B cell (primary cell): ENCODE measurements around the gene CDC42SE2. TPM values are rescaled to one million over a fixed set of nuclear protein-coding genes. Genes with fewer than 3 reads are reported as not detected.

ENCODE experiments used
- ATAC-seq: fragments of 200-7000 bp; cut with Tn5 transposase; one replicate; pipeline ENCODE4 v1.10.0; 2021; ENCODE audit warnings: low read depth, mild to moderate bottlenecking, moderate number of reproducible peaks, moderate library complexity
- CTCF ChIA-PET: fragments of 350-600 bp; sonication (Branson Sonifier 250); formaldehyde crosslinking; loops from one replicate; lab custom pipeline; 2021; ENCODE audit warnings: antibody characterized with exemption, inconsistent platforms; lab: Charles Lee
- POLR2A ChIA-PET: fragments of 350-600 bp; sonication (Branson Sonifier 250); formaldehyde crosslinking; loops from one replicate; lab custom pipeline; 2021; ENCODE audit warnings: antibody characterized with exemption; lab: Charles Lee
- DNase-seq: peaks from one replicate; pipeline ENCODE4 v3.0.0; 2013
- H2AFZ ChIP-seq: 2 replicates; pipeline ENCODE4 v1.6.1; 2012; ENCODE audit warnings: mild to moderate bottlenecking, low read depth, low read length; ENCODE audit not compliant: insufficient read depth, poor library complexity, severe bottlenecking
- H3K27ac ChIP-seq, 2 donors: 1 replicate in 1 of 2; 2 replicates in 1 of 2; pipeline ENCODE4 v1.5.1; 2012 to 2013; ENCODE audit warnings: low read length in 2 of 2, mild to moderate bottlenecking in 2 of 2, moderate library complexity in 1 of 2
- H3K27me3 ChIP-seq, 4 experiments: fragments of 200-600 bp in 1 of 4; sonication (generic) in 1 of 4; replicated peaks in 1 of 4; 1 replicate in 2 of 4; 2 replicates in 2 of 4; pipeline versions ENCODE4 v1.6.1 to v1.7.0; 2013 to 2016; ENCODE audit warnings: low read length in 3 of 4, mild to moderate bottlenecking in 2 of 4, mixed read lengths in 1 of 4, moderate library complexity in 1 of 4; ENCODE audit not compliant: insufficient read depth in 4 of 4, control insufficient read depth in 3 of 4; ENCODE audit errors: control extremely low read depth in 1 of 4
- H3K36me3 ChIP-seq, 2 experiments: replicated peaks in 1 of 2; 1 replicate in 1 of 2; 2 replicates in 1 of 2; pipeline versions ENCODE4 v1.6.1 to v1.7.1; 2013; ENCODE audit warnings: low read length in 1 of 2; ENCODE audit not compliant: insufficient read depth in 2 of 2, control insufficient read depth in 1 of 2; ENCODE audit errors: control extremely low read depth in 1 of 2, extremely low read depth in 1 of 2
- H3K4me1 ChIP-seq, 2 donors: fragments of 200-600 bp in 1 of 2; sonication (generic) in 1 of 2; 1 replicate in 1 of 2; 2 replicates in 1 of 2; pipeline versions ENCODE4 v1.5.1 to v1.6.1; 2013 to 2017; ENCODE audit warnings: low read length in 2 of 2; ENCODE audit not compliant: control insufficient read depth in 2 of 2, insufficient read depth in 2 of 2
- H3K4me2 ChIP-seq: replicated peaks from 2 replicates; pipeline ENCODE3; 2012; ENCODE audit warnings: mild to moderate bottlenecking, low read depth, low read length; ENCODE audit not compliant: poor library complexity, severe bottlenecking
- H3K4me3 ChIP-seq, 5 experiments: fragments of 200-600 bp in 1 of 5; sonication (generic) in 1 of 5; 1 replicate in 3 of 5; 2 replicates in 2 of 5; pipeline versions ENCODE4 v1.5.1 to v1.7.0; 2011 to 2016; ENCODE audit warnings: low read length in 4 of 5, mild to moderate bottlenecking in 4 of 5, low read depth in 2 of 5, control low read depth in 1 of 5, moderate library complexity in 1 of 5; ENCODE audit not compliant: insufficient read depth in 1 of 5; ENCODE audit errors: control extremely low read depth in 1 of 5, extremely low read depth in 1 of 5
- H3K79me2 ChIP-seq: fragments of 200-600 bp; sonication (generic); one replicate; pipeline ENCODE4 v1.6.0; 2016; ENCODE audit warnings: low read length; ENCODE audit not compliant: control insufficient read depth, insufficient read depth
- H3K9ac ChIP-seq: fragments of 200-600 bp; sonication (generic); 2 replicates; pipeline ENCODE4 v1.6.1; 2017; ENCODE audit warnings: mild to moderate bottlenecking, low read length, moderate library complexity
- H3K9me3 ChIP-seq, 3 donors: one replicate each; pipeline versions ENCODE4 v1.6.1 to v1.7.1; 2013; ENCODE audit warnings: low read length in 2 of 3; ENCODE audit not compliant: control insufficient read depth in 2 of 3, insufficient read depth in 1 of 3; ENCODE audit errors: control extremely low read depth in 1 of 3
- H4K20me1 ChIP-seq: 2 replicates; pipeline ENCODE4 v1.6.0; 2012; ENCODE audit warnings: mild to moderate bottlenecking, low read length; ENCODE audit not compliant: insufficient read depth, control insufficient read depth, poor library complexity, severe bottlenecking
- H3K27ac Mint-ChIP-seq: one replicate; pipeline ENCODE4 v1.8.0; 2021; ENCODE audit warnings: mixed read lengths
- H3K27me3 Mint-ChIP-seq: one replicate; pipeline ENCODE4 v1.8.0; 2021; ENCODE audit warnings: mixed read lengths
- H3K4me1 Mint-ChIP-seq: one replicate; pipeline ENCODE4 v1.8.0; 2021; ENCODE audit warnings: mixed read lengths
- H3K4me3 Mint-ChIP-seq: one replicate; pipeline ENCODE4 v1.8.0; 2021; ENCODE audit warnings: mixed read lengths
- H3K9me3 Mint-ChIP-seq: one replicate; pipeline ENCODE4 v1.8.0; 2022; ENCODE audit warnings: mixed read lengths; ENCODE audit not compliant: insufficient read depth
- CTCF ChIP-seq: fragments of 200-600 bp; IDR thresholded peaks from one replicate; pipeline ENCODE4 v1.8.0; 2022; ENCODE audit warnings: antibody characterized with exemption, mild to moderate bottlenecking
- EZH2 ChIP-seq: IDR thresholded peaks from 2 replicates; pipeline ENCODE4 v1.6.1; 2012; ENCODE audit warnings: borderline replicate concordance, low read depth, mild to moderate bottlenecking, moderate library complexity, low read length; ENCODE audit not compliant: insufficient read depth, poor library complexity, severe bottlenecking
- WGBS: methylation state at CpG from one replicate; pipeline ENCODE4 v1.1.5; 2013; ENCODE audit warnings: missing lambda C conversion rate; ENCODE audit not compliant: insufficient coverage; 5-methylcytosine and 5-hydroxymethylcytosine counted together
- intact Hi-C: fragments of 100-400 bp; cut with micrococcal nuclease; formaldehyde crosslinking; loops from one replicate; pipeline ENCODE4 v1.10.0; 2022
- polyA plus RNA-seq: library from polyadenylated mRNA; depleted of rRNA; stranded (reverse); fragments of >200 nt; gene quantifications from 2 replicates; pipeline ENCODE4 v1.2.3, GENCODE V29; 2012
- total RNA-seq, 2 donors: library from RNA; stranded (reverse); fragments of 120-200 nt in 1 of 2; gene quantifications; 1 replicate in 1 of 2; 2 replicates in 1 of 2; pipeline versions ENCODE4 v1.2.3 to v1.2.4, GENCODE V29; 2013 to 2022

CDC42SE2 gene
- total and polyA plus RNA-seq, 2 donors (not counting 1 experiment from before 2014, with no cell fraction given), result 42.5 to 161 TPM

DNA sequence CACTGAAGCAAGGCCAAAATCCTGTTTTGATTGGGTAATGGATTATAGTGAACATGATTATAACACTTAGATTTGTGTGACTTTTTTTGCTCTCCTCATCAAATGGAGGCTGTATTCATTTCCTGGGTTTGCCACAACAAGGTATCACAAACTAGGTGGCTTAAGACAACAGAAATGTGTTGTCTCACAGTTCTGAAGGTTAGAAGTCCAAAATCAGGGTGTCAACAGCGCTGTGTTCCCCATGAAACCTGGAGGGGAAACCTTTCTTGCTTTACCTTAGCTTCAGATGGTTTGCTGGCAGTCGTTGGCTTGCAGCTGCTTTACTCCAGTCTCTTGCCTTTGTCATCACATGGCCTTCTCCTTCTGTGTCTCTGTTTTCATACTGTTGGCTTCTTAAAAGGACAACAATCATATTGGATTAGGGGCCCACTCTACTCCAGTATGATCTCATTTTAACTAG lies 32.4 kb downstream of the CDC42SE2 start:
- Histone ChIP-seq H3K4me3 (no peak overlapping the region), H3K4me2 (peak overlapping the region; percentile 21), H3K9me3 (peaks cover 0 to 4% (median 0%) of the 10 kb centered on the region in 3 donors), H4K20me1 (peaks cover 80% of the 10 kb centered on the region), H3K27ac (peak overlapping the region in 1 of 2 donors; percentile 70), H3K4me1 (peaks cover 29 to 35% of the 10 kb centered on the region in 2 donors), H3K79me2 (peaks cover 100% of the 10 kb centered on the region), H3K9ac (no peak overlapping the region), H3K27me3 (no peaks in the 10 kb centered on the region), H3K36me3 (peaks cover 4 to 14% of the 10 kb centered on the region in 2 experiments), H2AFZ (no peak overlapping the region)
- H3K27ac Mint-ChIP-seq, result peak overlapping the region; percentile 56
- no peaks in the 10 kb centered on the region for H3K27me3 Mint-ChIP-seq
- WGBS, result 67% methylated on average over 2 of the region's 2 CpGs
- TF ChIP-seq EZH2, result no peak
- TF ChIP-seq CTCF, result no peak
- ATAC-seq (no peak), DNase-seq (no peak)
- no peaks in the 10 kb centered on the region for H3K9me3 Mint-ChIP-seq
- POLR2A ChIA-PET, result no interaction called here
- intact Hi-C loops, result no loop called here
- peaks cover 55% of the 10 kb centered on the region for H3K4me1 Mint-ChIP-seq
- CTCF ChIA-PET, result no interaction called here
- no peak overlapping the region for H3K4me3 Mint-ChIP-seq

GRCh38 chr5:131297886-131298285 lies 34.0 kb downstream of the CDC42SE2 start:
- H3K27ac ChIP-seq, result peak overlapping the region in 1 of 2 donors; percentile 56
- peaks cover 31 to 35% of the 10 kb centered on the region in 2 donors for H3K4me1 ChIP-seq
- WGBS, result 81% methylated on average over 3 of the region's 5 CpGs
- intact Hi-C loops, result no loop called here
- Mint-ChIP-seq H3K27me3 (no peaks in the 10 kb centered on the region), H3K4me3 (no peak overlapping the region), H3K4me1 (peaks cover 57% of the 10 kb centered on the region), H3K27ac (no peak overlapping the region), H3K9me3 (no peaks in the 10 kb centered on the region)
- no peak for DNase-seq
- H4K20me1 ChIP-seq, result peaks cover 84% of the 10 kb centered on the region
- ChIA-PET POLR2A (no interaction called here), CTCF (no interaction called here)
- no peak overlapping the region for H2AFZ ChIP-seq
- ATAC-seq, result no peak
- no peak overlapping the region for H3K4me3 ChIP-seq
- H3K9me3 ChIP-seq, result peaks cover 0 to 4% (median 0%) of the 10 kb centered on the region in 3 donors
- peak overlapping the region; percentile 6 for H3K4me2 ChIP-seq
- H3K36me3 ChIP-seq, result peaks cover 5 to 8% of the 10 kb centered on the region in 2 experiments
- no peak overlapping the region for H3K9ac ChIP-seq
- TF ChIP-seq CTCF, result no peak
- TF ChIP-seq EZH2, result no peak
- no peaks in the 10 kb centered on the region for H3K27me3 ChIP-seq
- H3K79me2 ChIP-seq, result peaks cover 100% of the 10 kb centered on the region
